Kidney (tissue), 14 donors: ENCODE results near the gene GCG. TPM values are rescaled to one million over a fixed set of nuclear protein-coding genes. Genes with fewer than 3 reads are reported as not detected.

Experiments used
- DNase-seq, 5 donors: peaks; one replicate each; pipeline ENCODE4 v3.0.0-alpha.2; 2013 to 2020
- FAIRE-seq: peaks from 2 replicates; lab custom pipeline; 2012; peaks lifted over from hg19 to GRCh38; lab: Jason Lieb, UNC
- H3K27ac ChIP-seq, 2 donors: one replicate each; pipeline ENCODE4 v1.7.0; 2013; ENCODE audit warnings: low read depth in 2 of 2, low read length in 2 of 2, inconsistent platforms in 1 of 2
- H3K27me3 ChIP-seq: one replicate; pipeline ENCODE4 v1.7.1; 2013; ENCODE audit warnings: low read length, inconsistent platforms; ENCODE audit not compliant: control insufficient read depth, insufficient read depth
- H3K36me3 ChIP-seq, 3 donors: one replicate each; pipeline versions ENCODE4 v1.7.0 to v1.7.1; 2013; ENCODE audit warnings: low read length in 3 of 3, control low read depth in 1 of 3, inconsistent platforms in 1 of 3; ENCODE audit not compliant: insufficient read depth in 3 of 3, control insufficient read depth in 2 of 3
- H3K4me1 ChIP-seq, 3 donors: one replicate each; pipeline versions ENCODE4 v1.7.0 to v1.7.1; 2013; ENCODE audit warnings: low read length in 3 of 3, inconsistent platforms in 1 of 3, low read depth in 1 of 3; ENCODE audit not compliant: control insufficient read depth in 2 of 3, insufficient read depth in 2 of 3
- H3K4me3 ChIP-seq, 3 donors: one replicate each; pipeline versions ENCODE4 v1.7.0 to v1.8.1; 2013; ENCODE audit warnings: low read length in 3 of 3, control low read depth in 1 of 3, inconsistent platforms in 1 of 3
- H3K9ac ChIP-seq, 3 donors: one replicate each; pipeline versions ENCODE4 v1.7.0 to v1.7.1; 2013; ENCODE audit warnings: low read length in 3 of 3, control low read depth in 1 of 3, inconsistent platforms in 1 of 3
- H3K9me3 ChIP-seq, 3 donors: one replicate each; pipeline versions ENCODE4 v1.7.0 to v1.7.1; 2013; ENCODE audit warnings: low read length in 3 of 3, control low read depth in 1 of 3, inconsistent platforms in 1 of 3; ENCODE audit not compliant: control insufficient read depth in 2 of 3, insufficient read depth in 1 of 3
- intact Hi-C: fragments of 100-400 bp; cut with DNase I; formaldehyde crosslinking; loops from one replicate; pipeline ENCODE4 v1.11.1; 2022
- polyA plus RNA-seq: library from polyadenylated mRNA; stranded (reverse); fragments of 350-450 nt; fragmentation: Illumina TruSeq; extraction: RNeasy Lipid Tissue Mini Kit (QIAGEN cat#74804); gene quantifications from one replicate; pipeline ENCODE4 v1.2.3, GENCODE V29; 2014; ENCODE audit warnings: low read depth, low replicate concordance; ENCODE audit not compliant: insufficient read depth
- total RNA-seq: library from RNA; stranded (reverse); fragmentation: NEBNext Ultra II Directional; extraction: Animal tissue kit (Norgen Biotek cat#: 25700); gene quantifications from one replicate; pipeline ENCODE4 v1.2.1, GENCODE V29; 2021
- TF ChIP-seq, protein P1 (sequence below): IDR thresholded peaks from 3 replicates; pipeline ENCODE4 v1.5.1; 2012; ENCODE audit warnings: mild to moderate bottlenecking, moderate library complexity, borderline replicate concordance; ENCODE audit not compliant: insufficient read depth; ENCODE audit errors: extremely low read depth
- donor health status: control.
- donor health status: control.
- donor health status: control.
- donor health status: control.
- donor health status: control.
- donor health status: DM: yes; HTN: yes; CAD: no.
- donor health status: Normal renal cell carcinoma (clear cell type).

Gene GCG
- total and polyA plus RNA-seq, 2 donors from 2014 or later = not detected

DNA sequence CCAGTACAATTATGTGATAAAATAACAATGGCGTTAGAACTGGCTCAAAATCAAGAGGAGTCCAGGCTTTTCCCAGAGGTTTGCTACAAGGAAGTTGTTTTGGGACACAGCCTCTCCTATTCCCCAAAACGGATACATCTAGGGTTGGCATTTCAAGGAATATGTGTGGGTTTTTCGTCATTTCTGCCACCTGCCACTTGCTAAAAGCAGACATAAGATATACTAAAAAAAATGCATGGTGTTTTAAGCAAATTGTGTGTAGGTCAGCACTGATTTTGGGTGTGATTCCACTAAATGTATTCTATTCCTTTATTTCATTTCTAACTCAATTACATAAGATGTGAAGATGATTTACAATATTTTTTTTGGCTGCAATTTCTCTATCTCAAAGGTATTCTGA is 36.4 kb upstream of the GCG start:
- no peak overlapping the region for H3K27ac ChIP-seq
- H3K36me3 ChIP-seq = no peaks in the 10 kb centered on the region
- DNase-seq = no peak
- no peaks in the 10 kb centered on the region for H3K9me3 ChIP-seq
- H3K4me3 ChIP-seq = no peak overlapping the region
- no peak for FAIRE-seq
- H3K4me1 ChIP-seq = peaks cover 0 to 3% (median 0%) of the 10 kb centered on the region in 3 donors
- TF ChIP-seq, protein P1, sequence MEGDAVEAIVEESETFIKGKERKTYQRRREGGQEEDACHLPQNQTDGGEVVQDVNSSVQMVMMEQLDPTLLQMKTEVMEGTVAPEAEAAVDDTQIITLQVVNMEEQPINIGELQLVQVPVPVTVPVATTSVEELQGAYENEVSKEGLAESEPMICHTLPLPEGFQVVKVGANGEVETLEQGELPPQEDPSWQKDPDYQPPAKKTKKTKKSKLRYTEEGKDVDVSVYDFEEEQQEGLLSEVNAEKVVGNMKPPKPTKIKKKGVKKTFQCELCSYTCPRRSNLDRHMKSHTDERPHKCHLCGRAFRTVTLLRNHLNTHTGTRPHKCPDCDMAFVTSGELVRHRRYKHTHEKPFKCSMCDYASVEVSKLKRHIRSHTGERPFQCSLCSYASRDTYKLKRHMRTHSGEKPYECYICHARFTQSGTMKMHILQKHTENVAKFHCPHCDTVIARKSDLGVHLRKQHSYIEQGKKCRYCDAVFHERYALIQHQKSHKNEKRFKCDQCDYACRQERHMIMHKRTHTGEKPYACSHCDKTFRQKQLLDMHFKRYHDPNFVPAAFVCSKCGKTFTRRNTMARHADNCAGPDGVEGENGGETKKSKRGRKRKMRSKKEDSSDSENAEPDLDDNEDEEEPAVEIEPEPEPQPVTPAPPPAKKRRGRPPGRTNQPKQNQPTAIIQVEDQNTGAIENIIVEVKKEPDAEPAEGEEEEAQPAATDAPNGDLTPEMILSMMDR = no peak
- no peaks in the 10 kb centered on the region for H3K27me3 ChIP-seq
- intact Hi-C loops = no loop called here
- H3K9ac ChIP-seq = no peak overlapping the region

DNA sequence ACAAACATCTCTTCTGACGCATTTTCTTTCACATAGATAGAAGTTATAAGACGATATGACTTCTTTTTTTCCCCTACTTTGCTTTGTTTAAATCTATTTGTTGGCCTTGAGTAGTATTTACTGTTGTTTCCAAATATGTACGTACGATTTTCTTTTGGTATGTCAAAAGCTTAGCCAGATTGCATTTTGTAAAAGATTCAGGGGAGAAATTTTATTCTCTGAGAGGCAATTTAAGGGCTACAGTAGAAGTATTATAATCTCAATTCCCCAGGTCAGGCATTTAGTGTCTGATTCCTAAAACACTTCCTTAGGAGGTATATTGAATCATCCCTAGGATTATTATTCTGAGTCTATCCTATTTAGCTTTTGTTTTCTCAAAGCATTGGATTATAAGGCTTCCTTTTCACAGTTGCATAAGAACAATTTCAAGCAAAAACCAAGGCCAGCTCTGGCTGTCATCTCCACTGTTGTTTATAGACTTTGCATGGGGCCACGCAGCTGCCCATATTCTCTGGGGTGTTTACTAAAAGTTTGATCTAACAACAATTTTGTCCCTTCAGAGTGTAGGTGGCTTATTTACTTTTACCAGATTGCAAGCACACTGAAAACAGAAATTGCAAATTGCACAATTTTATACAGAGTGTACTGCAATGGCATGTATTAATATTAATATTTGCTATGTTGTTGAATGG is 33.6 kb upstream of the GCG start:
- TF ChIP-seq, protein P1 = no peak
- DNase-seq (no peak), FAIRE-seq (no peak)
- H3K36me3 ChIP-seq = no peaks in the 10 kb centered on the region
- no peaks in the 10 kb centered on the region for H3K9me3 ChIP-seq
- H3K27ac ChIP-seq = no peak overlapping the region
- intact Hi-C loops = no loop called here
- H3K9ac ChIP-seq = no peak overlapping the region
- H3K4me1 ChIP-seq = peaks cover 0 to 3% (median 0%) of the 10 kb centered on the region in 3 donors
- no peaks in the 10 kb centered on the region for H3K27me3 ChIP-seq
- no peak overlapping the region for H3K4me3 ChIP-seq

DNA sequence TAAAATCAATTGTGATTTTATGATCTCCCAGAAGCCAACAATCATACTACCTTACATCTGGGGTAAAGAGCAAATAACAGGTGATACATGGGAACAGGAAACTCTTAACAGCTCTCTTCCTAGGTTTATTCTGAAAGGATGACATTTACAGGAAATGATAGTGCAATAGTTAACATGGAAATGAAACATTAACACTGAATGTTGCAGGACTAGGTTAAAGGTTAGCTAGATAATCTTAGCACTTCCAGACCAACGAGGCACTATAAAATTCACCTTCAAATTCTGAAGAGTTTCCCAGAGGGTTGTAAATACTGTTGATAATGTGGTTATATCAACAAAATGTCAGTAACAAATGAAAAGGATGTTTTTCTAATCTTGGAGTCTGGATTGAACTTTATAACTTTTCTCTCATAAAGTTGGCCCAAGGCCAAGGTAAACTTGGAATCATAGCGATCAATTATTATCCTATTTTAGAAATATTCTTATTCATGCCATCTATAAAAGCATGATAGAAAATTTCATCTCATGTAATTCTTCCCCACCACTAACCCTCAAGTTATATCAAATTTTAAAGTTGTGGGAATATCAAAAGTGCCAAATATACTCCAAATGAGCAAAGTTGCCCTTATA is 32.9 kb upstream of the GCG start:
- no peaks in the 10 kb centered on the region for H3K36me3 ChIP-seq
- H3K4me1 ChIP-seq = peaks cover 0 to 3% (median 0%) of the 10 kb centered on the region in 3 donors
- TF ChIP-seq, protein P1 = no peak
- DNase-seq = no peak
- no peak overlapping the region for H3K4me3 ChIP-seq
- H3K9ac ChIP-seq = no peak overlapping the region
- no peaks in the 10 kb centered on the region for H3K9me3 ChIP-seq
- no peak for FAIRE-seq
- intact Hi-C loops = no loop called here
- no peak overlapping the region for H3K27ac ChIP-seq
- H3K27me3 ChIP-seq = no peaks in the 10 kb centered on the region
